Measurements from ENCODE around the gene ZNF593OS.

Gene ZNF593OS

DNA sequence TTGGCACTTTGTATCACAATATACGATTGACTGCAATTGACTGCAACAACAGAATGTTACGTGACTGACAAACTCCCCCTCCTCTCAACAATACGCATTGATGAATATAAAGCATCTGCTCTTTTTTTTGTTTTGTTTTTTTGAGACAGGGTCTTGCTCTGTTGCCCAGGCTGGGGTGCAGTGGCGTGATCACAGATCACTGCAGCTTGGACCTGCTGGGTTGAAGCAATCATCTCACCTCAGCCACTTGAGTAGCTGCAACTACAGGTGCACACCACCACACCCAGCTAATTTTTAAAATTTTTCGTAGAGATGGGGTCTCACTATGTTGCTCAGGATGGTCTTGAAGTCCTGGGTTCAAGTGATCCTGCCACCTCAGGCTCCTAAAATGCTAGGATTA is 41.1 kb upstream of the ZNF593OS start:
- H3K4me3 ChIP-seq (replicated peaks; ENCODE audit: low read depth, low read length) = no peak overlapping the region
- TF ChIP-seq, protein P1, sequence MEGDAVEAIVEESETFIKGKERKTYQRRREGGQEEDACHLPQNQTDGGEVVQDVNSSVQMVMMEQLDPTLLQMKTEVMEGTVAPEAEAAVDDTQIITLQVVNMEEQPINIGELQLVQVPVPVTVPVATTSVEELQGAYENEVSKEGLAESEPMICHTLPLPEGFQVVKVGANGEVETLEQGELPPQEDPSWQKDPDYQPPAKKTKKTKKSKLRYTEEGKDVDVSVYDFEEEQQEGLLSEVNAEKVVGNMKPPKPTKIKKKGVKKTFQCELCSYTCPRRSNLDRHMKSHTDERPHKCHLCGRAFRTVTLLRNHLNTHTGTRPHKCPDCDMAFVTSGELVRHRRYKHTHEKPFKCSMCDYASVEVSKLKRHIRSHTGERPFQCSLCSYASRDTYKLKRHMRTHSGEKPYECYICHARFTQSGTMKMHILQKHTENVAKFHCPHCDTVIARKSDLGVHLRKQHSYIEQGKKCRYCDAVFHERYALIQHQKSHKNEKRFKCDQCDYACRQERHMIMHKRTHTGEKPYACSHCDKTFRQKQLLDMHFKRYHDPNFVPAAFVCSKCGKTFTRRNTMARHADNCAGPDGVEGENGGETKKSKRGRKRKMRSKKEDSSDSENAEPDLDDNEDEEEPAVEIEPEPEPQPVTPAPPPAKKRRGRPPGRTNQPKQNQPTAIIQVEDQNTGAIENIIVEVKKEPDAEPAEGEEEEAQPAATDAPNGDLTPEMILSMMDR (IDR thresholded peaks at IDR 0.05; ENCODE audit: low read depth, low read length, missing control alignments) = no peak
- no peak for DNase-seq (ENCODE audit: extremely low read depth, low read depth)

DNA sequence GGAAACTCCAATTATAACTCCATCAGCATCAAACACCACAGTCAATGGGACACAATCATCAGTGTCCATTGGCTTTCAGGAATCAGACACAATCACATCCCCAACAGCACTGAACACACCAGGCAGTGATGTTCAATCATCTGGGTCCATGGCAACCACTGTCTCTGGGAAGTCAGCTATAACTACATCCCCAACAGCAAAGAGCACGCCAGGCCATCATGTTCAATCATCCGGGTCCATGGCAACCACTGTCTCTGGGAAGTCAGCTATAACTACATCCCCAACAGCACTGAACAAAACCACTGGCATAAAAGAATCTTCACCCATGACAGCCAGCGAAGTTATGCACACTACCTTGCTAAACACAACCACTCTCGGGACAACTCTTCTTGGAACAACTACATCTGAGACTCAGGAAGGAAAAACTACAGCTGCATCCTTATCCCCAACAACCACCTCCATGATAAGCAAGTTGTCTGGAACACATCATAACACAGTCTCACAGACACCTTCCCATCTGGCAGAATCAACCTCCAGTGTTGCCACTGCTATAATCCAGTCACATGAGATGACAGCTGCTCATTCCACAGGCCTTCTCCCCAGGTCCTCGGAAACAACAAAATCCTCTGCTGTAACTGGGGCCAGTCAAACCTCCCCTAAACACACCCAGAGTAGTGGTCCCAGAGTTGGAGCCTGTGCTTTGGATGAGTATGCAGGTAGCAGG is 38.7 kb upstream of the ZNF593OS start:
- H3K4me3 ChIP-seq (replicated peaks; ENCODE audit: low read depth, low read length) = no peak overlapping the region
- TF ChIP-seq, protein P1 (IDR thresholded peaks at IDR 0.05; ENCODE audit: low read depth, low read length, missing control alignments) = no peak
- no peak for DNase-seq (ENCODE audit: extremely low read depth, low read depth)

DNA sequence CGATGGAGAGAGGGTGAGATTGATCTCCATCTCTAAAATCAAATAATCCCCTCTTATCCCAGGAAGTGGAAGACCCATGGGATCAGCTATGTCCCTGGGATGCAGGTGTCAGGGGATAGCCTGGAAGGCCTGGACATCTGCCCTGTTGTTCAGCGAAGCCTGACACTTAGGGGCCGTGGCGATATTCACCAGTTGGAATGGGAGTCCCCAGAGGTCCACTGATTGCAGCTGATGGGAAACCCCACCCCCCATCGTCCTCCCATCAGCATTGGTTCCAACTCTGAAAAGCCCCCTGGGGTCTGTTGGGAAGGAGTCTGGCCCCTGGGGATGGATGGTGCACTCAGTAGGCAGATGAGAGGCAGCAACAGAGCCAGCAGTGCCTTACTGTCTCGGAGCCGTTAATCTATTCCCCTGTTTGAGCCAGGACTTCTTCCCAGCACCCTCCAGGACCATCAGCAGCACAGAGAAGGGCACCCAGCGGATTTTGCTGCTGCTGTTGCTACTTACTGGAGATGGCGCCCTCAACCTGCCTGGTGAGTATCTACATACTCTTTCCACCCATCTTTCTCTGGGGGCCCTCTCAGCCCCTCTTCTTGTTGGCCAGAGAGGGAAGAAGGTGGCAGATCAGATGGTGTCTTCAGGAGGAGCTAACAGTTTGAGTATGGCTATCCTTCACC is 32.1 kb upstream of the ZNF593OS start:
- TF ChIP-seq, protein P1 (IDR thresholded peaks at IDR 0.05; ENCODE audit: low read depth, low read length, missing control alignments) = no peak
- no peak for DNase-seq (ENCODE audit: extremely low read depth, low read depth)
- H3K4me3 ChIP-seq (replicated peaks; ENCODE audit: low read depth, low read length) = no peak overlapping the region

DNA sequence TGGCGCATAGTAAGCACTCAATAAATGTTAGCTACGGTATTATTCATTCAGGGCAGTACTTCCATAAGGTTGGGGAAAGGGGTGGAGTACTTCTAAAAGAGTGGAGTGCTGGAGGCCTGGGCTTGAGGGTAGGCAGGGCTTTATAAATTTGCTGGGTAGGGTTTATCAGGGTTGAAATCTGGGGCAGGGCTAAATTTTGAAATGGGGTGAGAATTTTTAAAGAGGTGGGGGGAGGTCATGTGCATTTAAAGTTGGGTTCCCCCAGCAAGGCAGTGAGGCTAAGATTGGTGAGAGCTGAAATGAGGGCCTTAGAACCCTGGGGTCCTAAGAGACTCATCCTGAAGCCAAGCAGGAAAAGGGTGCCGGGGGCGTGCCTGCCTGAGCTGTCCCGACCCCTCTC is 28.8 kb upstream of the ZNF593OS start:
- TF ChIP-seq, protein P1 (IDR thresholded peaks at IDR 0.05; ENCODE audit: low read depth, low read length, missing control alignments) = no peak
- no peak for DNase-seq (ENCODE audit: extremely low read depth, low read depth)
- H3K4me3 ChIP-seq (replicated peaks; ENCODE audit: low read depth, low read length) = no peak overlapping the region

DNA sequence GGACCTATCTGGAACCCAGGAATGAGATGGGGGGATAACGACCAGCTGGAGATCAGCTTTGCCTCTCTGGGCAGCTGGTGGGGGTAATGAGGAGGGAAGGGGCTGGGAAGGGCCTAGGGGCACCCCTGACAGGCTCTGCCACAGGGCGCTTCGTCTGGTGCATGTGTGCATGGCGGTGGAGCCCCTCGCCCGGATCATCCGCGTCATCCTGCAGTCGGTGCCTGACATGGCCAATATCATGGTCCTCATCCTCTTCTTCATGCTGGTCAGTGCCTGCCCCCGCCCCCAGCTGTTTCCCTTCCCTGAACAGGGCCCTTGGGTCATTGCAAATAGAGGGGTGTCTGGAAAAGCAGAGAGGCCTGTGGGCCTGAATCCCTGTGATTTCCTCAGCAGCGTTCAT is 26.2 kb upstream of the ZNF593OS start:
- no peak overlapping the region for H3K4me3 ChIP-seq (replicated peaks; ENCODE audit: low read depth, low read length)
- TF ChIP-seq, protein P1 (IDR thresholded peaks at IDR 0.05; ENCODE audit: low read depth, low read length, missing control alignments) = no peak
- no peak for DNase-seq (ENCODE audit: extremely low read depth, low read depth)

DNA sequence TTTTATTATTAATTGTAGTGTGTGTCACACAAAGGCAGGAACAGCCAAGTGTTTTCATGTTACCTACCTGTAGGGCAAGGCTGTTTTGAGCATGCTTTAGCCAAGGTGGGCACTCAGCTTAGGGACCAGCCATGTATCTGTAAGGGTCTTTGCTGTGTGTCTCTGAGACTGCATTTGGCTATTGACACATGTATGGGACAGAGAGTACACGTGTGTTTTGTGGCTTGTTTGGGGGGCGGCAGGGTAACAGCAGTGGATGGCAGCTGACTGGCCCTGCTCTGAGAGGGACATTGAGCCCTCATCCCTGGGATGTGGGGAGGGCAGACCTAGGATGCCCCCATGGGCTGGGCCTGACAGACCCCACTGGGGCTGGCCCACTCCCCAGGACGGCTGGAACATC is 25.7 kb upstream of the ZNF593OS start:
- DNase-seq (ENCODE audit: extremely low read depth, low read depth) = no peak
- no peak overlapping the region for H3K4me3 ChIP-seq (replicated peaks; ENCODE audit: low read depth, low read length)
- TF ChIP-seq, protein P1 (IDR thresholded peaks at IDR 0.05; ENCODE audit: low read depth, low read length, missing control alignments) = no peak
